Osteoblast (primary cell): ENCODE measurements around the gene UBE2F. TPM values are rescaled to one million over a fixed set of nuclear protein-coding genes. Genes with fewer than 3 reads are reported as not detected.

Experiments used
- DNase-seq: peaks from one replicate; pipeline ENCODE4 v3.0.0; 2011; ENCODE audit warnings: low spot score, mixed read lengths; ENCODE audit not compliant: insufficient read length; ENCODE audit errors: missing footprints
- H2AFZ ChIP-seq: 2 replicates; pipeline ENCODE4 v1.6.0; 2011; ENCODE audit warnings: mild to moderate bottlenecking, low read length
- H3K27ac ChIP-seq: 2 replicates; pipeline ENCODE4 v1.5.1; 2011; ENCODE audit warnings: mild to moderate bottlenecking, low read depth, low read length, moderate library complexity
- H3K27me3 ChIP-seq: 2 replicates; pipeline ENCODE4 v1.6.0; 2012; ENCODE audit warnings: mild to moderate bottlenecking, control low read depth, inconsistent platforms, low read length, moderate library complexity; ENCODE audit not compliant: insufficient read depth
- H3K36me3 ChIP-seq: 2 replicates; pipeline ENCODE4 v1.5.1; 2011; ENCODE audit warnings: mild to moderate bottlenecking, low read length, control low read depth, moderate library complexity; ENCODE audit not compliant: insufficient read depth
- H3K4me1 ChIP-seq: 2 replicates; pipeline ENCODE4 v1.5.1; 2011; ENCODE audit warnings: mild to moderate bottlenecking, low read length, control low read depth, moderate library complexity; ENCODE audit not compliant: insufficient read depth
- H3K4me2 ChIP-seq: 2 replicates; pipeline ENCODE4 v1.6.0; 2011; ENCODE audit warnings: mild to moderate bottlenecking, low read length; ENCODE audit not compliant: insufficient read depth
- H3K4me3 ChIP-seq: fragments of 200-600 bp; sonication (generic); 3 replicates; pipeline ENCODE4 v1.5.1; 2012; ENCODE audit warnings: mild to moderate bottlenecking, low read length, inconsistent platforms; ENCODE audit not compliant: insufficient read depth
- H3K79me2 ChIP-seq: 2 replicates; pipeline ENCODE4 v1.6.0; 2012; ENCODE audit warnings: mild to moderate bottlenecking, low read length, control low read depth, inconsistent platforms; ENCODE audit not compliant: insufficient read depth
- H3K9me3 ChIP-seq: 2 replicates; pipeline ENCODE4 v1.5.1; 2011; ENCODE audit warnings: low read depth, low read length, control low read depth
- H4K20me1 ChIP-seq: 2 replicates; pipeline ENCODE4 v1.6.0; 2012; ENCODE audit warnings: mild to moderate bottlenecking, low read length, control low read depth; ENCODE audit not compliant: insufficient read depth
- total RNA-seq: library from RNA; depleted of rRNA; stranded (reverse); fragments of >200 nt; gene quantifications from 2 replicates; pipeline ENCODE4 v1.2.3, GENCODE V29; 2012
- TF ChIP-seq, protein P1 (sequence below): IDR thresholded peaks from 2 replicates; pipeline ENCODE4 v1.5.1; 2011; ENCODE audit warnings: mild to moderate bottlenecking, low read depth, low read length, moderate library complexity; ENCODE audit errors: extremely low read depth

UBE2F gene
- total RNA-seq, 1 donor = 39.8 TPM

- H3K9me3 ChIP-seq = peaks cover 2% of the 10 kb centered on the region
Measured at GRCh38 chr2:237939251-237939650, 27.6 kb upstream of the UBE2F start.

DNA sequence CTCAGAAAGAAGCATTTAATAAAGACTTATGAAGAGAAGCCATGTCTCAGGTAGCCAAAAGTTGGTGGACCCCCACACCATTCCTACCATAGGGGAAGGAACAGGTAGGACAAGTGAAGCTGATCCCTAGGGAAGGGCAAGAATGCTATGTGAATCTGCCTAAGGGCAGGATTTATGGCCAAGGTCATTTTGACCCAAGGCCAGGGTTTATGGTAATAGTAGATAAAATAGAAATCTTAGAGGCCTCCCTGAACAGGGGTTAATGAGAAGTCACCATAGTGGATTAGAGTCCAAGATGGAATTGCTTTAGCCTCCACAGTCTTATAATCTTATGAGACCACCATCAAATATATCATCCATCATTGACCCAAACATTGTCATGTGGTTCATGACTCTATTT lies 26.0 kb upstream of the UBE2F start:
- Histone ChIP-seq H3K27me3 (no peaks in the 10 kb centered on the region), H3K36me3 (no peaks in the 10 kb centered on the region), H2AFZ (no peak overlapping the region), H3K4me1 (no peaks in the 10 kb centered on the region), H3K4me3 (no peak overlapping the region), H3K79me2 (no peaks in the 10 kb centered on the region), H3K9me3 (peaks cover 4% of the 10 kb centered on the region), H3K4me2 (no peak overlapping the region), H3K27ac (no peak overlapping the region), H4K20me1 (no peaks in the 10 kb centered on the region)
- DNase-seq = no peak
- TF ChIP-seq, protein P1, sequence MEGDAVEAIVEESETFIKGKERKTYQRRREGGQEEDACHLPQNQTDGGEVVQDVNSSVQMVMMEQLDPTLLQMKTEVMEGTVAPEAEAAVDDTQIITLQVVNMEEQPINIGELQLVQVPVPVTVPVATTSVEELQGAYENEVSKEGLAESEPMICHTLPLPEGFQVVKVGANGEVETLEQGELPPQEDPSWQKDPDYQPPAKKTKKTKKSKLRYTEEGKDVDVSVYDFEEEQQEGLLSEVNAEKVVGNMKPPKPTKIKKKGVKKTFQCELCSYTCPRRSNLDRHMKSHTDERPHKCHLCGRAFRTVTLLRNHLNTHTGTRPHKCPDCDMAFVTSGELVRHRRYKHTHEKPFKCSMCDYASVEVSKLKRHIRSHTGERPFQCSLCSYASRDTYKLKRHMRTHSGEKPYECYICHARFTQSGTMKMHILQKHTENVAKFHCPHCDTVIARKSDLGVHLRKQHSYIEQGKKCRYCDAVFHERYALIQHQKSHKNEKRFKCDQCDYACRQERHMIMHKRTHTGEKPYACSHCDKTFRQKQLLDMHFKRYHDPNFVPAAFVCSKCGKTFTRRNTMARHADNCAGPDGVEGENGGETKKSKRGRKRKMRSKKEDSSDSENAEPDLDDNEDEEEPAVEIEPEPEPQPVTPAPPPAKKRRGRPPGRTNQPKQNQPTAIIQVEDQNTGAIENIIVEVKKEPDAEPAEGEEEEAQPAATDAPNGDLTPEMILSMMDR = no peak

More at GRCh38 chr2:237939251-237939650, 27.6 kb upstream of the UBE2F start:
- H3K4me2 ChIP-seq = no peak overlapping the region
- no peak overlapping the region for H3K27ac ChIP-seq
- no peaks in the 10 kb centered on the region for H4K20me1 ChIP-seq
- H3K36me3 ChIP-seq = no peaks in the 10 kb centered on the region
- no peak overlapping the region for H2AFZ ChIP-seq
- no peaks in the 10 kb centered on the region for H3K4me1 ChIP-seq
- H3K27me3 ChIP-seq = no peaks in the 10 kb centered on the region
- no peak overlapping the region for H3K4me3 ChIP-seq
- H3K79me2 ChIP-seq = no peaks in the 10 kb centered on the region
- DNase-seq = no peak
- TF ChIP-seq, protein P1 = no peak

DNA sequence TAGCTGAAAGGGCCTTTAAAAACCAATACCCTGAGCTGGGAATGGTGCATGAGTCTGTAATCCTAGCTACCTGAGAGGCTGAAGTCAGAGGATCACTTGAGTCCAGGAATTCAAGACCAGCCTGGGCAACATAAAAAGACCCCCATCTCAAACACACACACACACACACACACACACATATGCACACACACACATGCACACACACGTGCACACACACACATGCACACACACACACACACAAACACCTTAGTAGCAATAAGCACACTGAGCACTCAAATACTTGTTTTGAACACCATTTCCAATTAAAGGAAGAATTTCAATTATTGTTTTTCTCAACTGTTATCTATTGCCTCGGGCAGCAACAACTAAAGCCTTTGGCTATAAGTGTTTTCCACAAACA lies 25.6 kb upstream of the UBE2F start:
- Histone ChIP-seq H3K4me1 (no peaks in the 10 kb centered on the region), H3K4me2 (no peak overlapping the region), H2AFZ (no peak overlapping the region), H3K9me3 (peaks cover 4% of the 10 kb centered on the region), H3K27me3 (no peaks in the 10 kb centered on the region), H4K20me1 (no peaks in the 10 kb centered on the region), H3K4me3 (no peak overlapping the region), H3K79me2 (no peaks in the 10 kb centered on the region), H3K27ac (no peak overlapping the region), H3K36me3 (no peaks in the 10 kb centered on the region)
- TF ChIP-seq, protein P1 = no peak
- no peak for DNase-seq

- Histone ChIP-seq H4K20me1 (no peaks in the 10 kb centered on the region), H3K4me2 (no peak overlapping the region), H3K79me2 (no peaks in the 10 kb centered on the region), H3K27me3 (no peaks in the 10 kb centered on the region), H3K4me1 (no peaks in the 10 kb centered on the region), H3K27ac (no peak overlapping the region), H2AFZ (no peak overlapping the region), H3K36me3 (no peaks in the 10 kb centered on the region), H3K9me3 (peaks cover 4% of the 10 kb centered on the region), H3K4me3 (no peak overlapping the region)
- DNase-seq = no peak
- TF ChIP-seq, protein P1 = no peak
Measured at GRCh38 chr2:237942513-237942899, 24.3 kb upstream of the UBE2F start.
